Lower leg skin (tissue), 4 donors: ENCODE data around the gene BRF1. TPM values are rescaled to one million over a fixed set of nuclear protein-coding genes. Genes with fewer than 3 reads are reported as not detected.

ENCODE experiments used
- DNase-seq, 2 donors: peaks; one replicate each; pipeline ENCODE4 v3.0.0-alpha.2; 2019; ENCODE audit warnings: low spot score in 2 of 2
- H3K4me3 ChIP-seq: fragments of 200-600 bp; sonication (generic); 2 replicates; pipeline ENCODE4 v1.5.1; 2017; ENCODE audit warnings: mild to moderate bottlenecking, low read depth; ENCODE audit not compliant: poor library complexity, severe bottlenecking
- POLR2A ChIP-seq, 2 donors: fragments of 450-650 bp; IDR thresholded peaks; one replicate each; pipeline ENCODE4 v1.6.1; 2016 to 2017; ENCODE audit warnings: antibody characterized with exemption in 2 of 2, mild to moderate bottlenecking in 1 of 2, moderate library complexity in 1 of 2
- WGBS, 2 donors: methylation state at CpG; one replicate each; pipeline ENCODE4 v1.1.5; 2018; 5-methylcytosine and 5-hydroxymethylcytosine counted together
- intact Hi-C: fragments of 100-400 bp; cut with DNase I; formaldehyde crosslinking; loops from one replicate; pipeline ENCODE4 v1.15.0; 2023; ENCODE audit warnings: low total_unique reads
- total RNA-seq, 4 donors: library from RNA; depleted of rRNA; stranded (reverse); fragments of >200 nt; gene quantifications; one replicate each; pipeline ENCODE4 v1.1.0, GENCODE V29; 2016
- TF ChIP-seq, protein P1 (sequence below), 3 donors: fragments of 450-650 bp; IDR thresholded peaks; one replicate each; pipeline ENCODE4 v1.5.1; 2016; ENCODE audit warnings: antibody characterized with exemption in 3 of 3, mild to moderate bottlenecking in 3 of 3, moderate library complexity in 2 of 3

Gene BRF1
- total RNA-seq, 4 donors from 2014 or later, result 32.7 to 74.5 (median 43.0) TPM

DNA sequence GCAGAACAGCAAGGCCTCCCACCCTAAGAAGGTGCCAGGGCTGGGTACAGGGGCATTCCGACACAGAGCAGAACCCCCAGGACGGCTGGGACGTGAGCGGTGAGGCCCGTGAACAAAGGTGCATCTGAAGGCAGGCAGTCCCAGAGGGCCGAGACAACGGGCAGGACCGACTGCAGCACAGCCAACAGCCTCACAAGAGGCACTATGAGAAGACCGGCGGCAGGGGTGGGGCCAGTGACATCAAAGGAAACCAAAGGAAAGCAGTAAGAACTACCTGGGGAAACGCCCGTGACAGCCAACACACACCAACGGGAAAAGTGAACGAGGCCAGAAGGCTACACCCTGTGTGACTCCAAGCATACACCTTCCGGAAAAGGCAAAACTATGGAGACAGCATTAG is 43.3 kb downstream of the BRF1 start:
- WGBS, 2 donors, result 58 to 61% methylated on average over 15 of the region's 15 CpGs
- intact Hi-C loops, result no loop called here
- H3K4me3 ChIP-seq, result no peak overlapping the region
- TF ChIP-seq POLR2A (IDR thresholded peaks at IDR 0.05), result no peak
- TF ChIP-seq, protein P1, sequence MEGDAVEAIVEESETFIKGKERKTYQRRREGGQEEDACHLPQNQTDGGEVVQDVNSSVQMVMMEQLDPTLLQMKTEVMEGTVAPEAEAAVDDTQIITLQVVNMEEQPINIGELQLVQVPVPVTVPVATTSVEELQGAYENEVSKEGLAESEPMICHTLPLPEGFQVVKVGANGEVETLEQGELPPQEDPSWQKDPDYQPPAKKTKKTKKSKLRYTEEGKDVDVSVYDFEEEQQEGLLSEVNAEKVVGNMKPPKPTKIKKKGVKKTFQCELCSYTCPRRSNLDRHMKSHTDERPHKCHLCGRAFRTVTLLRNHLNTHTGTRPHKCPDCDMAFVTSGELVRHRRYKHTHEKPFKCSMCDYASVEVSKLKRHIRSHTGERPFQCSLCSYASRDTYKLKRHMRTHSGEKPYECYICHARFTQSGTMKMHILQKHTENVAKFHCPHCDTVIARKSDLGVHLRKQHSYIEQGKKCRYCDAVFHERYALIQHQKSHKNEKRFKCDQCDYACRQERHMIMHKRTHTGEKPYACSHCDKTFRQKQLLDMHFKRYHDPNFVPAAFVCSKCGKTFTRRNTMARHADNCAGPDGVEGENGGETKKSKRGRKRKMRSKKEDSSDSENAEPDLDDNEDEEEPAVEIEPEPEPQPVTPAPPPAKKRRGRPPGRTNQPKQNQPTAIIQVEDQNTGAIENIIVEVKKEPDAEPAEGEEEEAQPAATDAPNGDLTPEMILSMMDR (IDR thresholded peaks at IDR 0.05), result no peak
- DNase-seq, result no peak

- no peak overlapping the region for H3K4me3 ChIP-seq
- 96 to 97% methylated on average over 16 to 19 of the region's 19 CpGs for WGBS, 2 donors
- no peak for TF ChIP-seq POLR2A (IDR thresholded peaks at IDR 0.05)
- TF ChIP-seq, protein P1 (IDR thresholded peaks at IDR 0.05), result no peak
- no peak for DNase-seq
- intact Hi-C loops, result no loop called here
Measured at GRCh38 chr14:105256292-105256960, 44.4 kb downstream of the BRF1 start.

GRCh38 chr14:105255021-105255507 is 45.7 kb downstream of the BRF1 start:
- WGBS, 2 donors, result 66 to 79% methylated on average over 2 to 5 of the region's 6 CpGs
- no peak overlapping the region for H3K4me3 ChIP-seq
- intact Hi-C loops, result no loop called here
- TF ChIP-seq, protein P1 (IDR thresholded peaks at IDR 0.05), result no peak
- TF ChIP-seq POLR2A (IDR thresholded peaks at IDR 0.05), result no peak
- DNase-seq, result no peak

GRCh38 chr14:105253329-105253682 is 47.5 kb downstream of the BRF1 start:
- TF ChIP-seq, protein P1 (IDR thresholded peaks at IDR 0.05), result no peak
- TF ChIP-seq POLR2A (IDR thresholded peaks at IDR 0.05), result no peak
- DNase-seq, result no peak
- 93 to 96% methylated on average over 8 to 9 of the region's 9 CpGs for WGBS, 2 donors
- no peak overlapping the region for H3K4me3 ChIP-seq
- intact Hi-C loops, result no loop called here

DNA sequence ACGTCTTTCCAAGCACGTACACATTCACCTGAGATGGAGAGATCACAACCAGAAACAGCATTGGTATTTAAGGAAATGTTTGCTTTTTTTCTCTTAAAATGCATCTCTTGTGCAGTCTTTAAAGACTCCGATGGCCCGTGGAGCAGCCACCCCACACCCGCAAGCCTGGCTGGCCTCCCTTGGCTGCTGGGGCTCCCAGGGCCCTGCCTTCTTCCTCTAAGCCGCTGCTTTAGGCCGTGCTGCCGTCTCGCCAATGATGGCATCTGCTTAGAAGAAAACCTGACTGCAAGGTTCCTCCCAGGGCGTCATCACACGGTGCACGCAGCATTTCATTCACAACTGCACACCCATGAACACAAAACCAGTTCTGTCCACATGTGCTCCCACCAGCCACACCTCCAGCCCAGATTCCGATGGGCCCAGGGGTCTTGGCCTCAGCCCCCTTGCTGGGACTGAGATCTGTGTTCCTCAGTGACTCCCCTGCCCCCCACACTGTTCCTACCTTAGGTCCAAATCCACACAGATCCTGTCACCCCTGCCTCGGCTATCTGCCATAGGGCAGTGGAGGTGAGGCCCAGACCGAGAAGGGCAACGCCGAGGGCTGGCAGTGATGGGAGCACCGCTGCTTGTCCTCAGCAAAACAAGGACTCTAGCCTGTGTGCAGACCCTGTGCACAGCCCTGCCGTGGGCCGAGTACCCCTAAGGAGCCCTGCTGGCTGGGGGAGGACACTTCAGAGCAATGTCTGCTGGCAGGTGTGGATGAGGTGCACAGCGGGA is 48.1 kb downstream of the BRF1 start:
- TF ChIP-seq, protein P1 (IDR thresholded peaks at IDR 0.05), result no peak
- TF ChIP-seq POLR2A (IDR thresholded peaks at IDR 0.05), result no peak
- WGBS, 2 donors, result 86 to 87% methylated on average over 21 of the region's 21 CpGs
- DNase-seq, result no peak
- intact Hi-C loops, result no loop called here
- H3K4me3 ChIP-seq, result no peak overlapping the region
